Right lung (tissue), 5 donors: ENCODE measurements around the gene TPRN. TPM values are rescaled to one million over a fixed set of nuclear protein-coding genes. Genes with fewer than 3 reads are reported as not detected.

Experiments used
- DNase-seq, 2 donors: peaks; one replicate each; pipeline ENCODE4 v3.0.0-alpha.2; 2013
- polyA plus RNA-seq, 5 donors: library from polyadenylated mRNA; unstranded; fragments of 120-200 nt; gene quantifications; one replicate each; pipeline versions ENCODE4 v1.2.1 to v1.2.3, GENCODE V29; 2013; ENCODE audit warnings: inconsistent platforms in 1 of 5, low replicate concordance in 1 of 5; ENCODE audit not compliant: insufficient read length in 5 of 5, insufficient read depth in 1 of 5

Gene TPRN
- polyA plus RNA-seq, 5 donors = 5.9 to 12.1 (median 7.6) TPM

DNA sequence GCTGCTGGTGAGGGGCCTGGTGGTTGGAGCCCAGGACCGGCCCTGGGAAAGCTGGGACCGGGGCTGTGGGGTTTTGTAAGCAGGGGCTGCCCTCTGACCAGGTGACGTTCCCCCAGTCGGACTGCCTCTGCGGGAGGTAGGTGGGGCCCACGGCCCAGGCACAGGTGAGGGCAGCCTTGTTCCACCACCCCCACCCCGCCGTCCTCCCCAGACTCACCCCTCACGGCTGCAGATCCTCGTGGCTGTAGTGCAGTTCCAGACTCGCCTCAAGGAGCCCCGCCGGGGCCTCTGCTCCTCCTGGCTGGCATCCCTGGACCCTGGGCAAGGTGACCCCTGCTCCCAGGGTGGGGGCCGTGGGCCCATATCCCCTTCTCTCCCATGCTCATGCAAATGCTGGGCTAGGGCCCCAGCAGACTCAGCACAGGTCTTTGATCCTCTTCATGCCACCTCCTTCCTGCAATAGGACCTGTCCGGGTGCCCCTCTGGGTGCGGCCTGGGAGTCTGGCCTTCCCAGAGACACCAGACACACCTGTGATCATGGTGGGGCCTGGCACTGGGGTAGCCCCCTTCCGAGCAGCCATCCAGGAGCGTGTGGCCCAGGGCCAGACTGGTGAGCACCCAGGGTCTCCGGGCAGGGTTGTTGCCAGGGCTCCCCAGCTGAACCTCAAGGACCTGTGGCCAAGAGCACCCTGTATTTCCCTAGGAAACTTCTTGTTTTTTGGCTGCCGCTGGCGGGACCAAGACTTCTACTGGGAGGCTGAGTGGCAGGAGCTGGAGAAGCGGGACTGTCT, 14.8 kb upstream of the TPRN start:
- no peak for DNase-seq

DNA sequence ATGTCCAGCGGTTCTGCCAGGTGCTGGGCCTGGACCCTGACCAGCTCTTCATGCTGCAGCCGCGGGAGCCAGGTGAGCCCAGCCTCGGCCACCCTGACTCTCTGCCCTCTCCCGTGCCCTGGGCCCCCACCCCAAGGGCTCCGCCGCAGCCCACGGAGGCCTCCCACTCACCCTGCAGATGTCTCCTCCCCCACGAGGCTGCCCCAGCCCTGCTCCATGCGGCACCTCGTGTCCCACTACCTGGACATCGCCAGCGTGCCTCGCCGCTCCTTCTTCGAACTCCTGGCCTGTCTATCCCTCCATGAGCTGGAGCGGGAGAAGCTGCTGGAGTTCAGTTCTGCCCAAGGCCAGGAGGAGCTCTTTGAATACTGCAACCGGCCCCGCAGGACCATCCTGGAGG, 14.1 kb upstream of the TPRN start:
- no peak for DNase-seq

DNA sequence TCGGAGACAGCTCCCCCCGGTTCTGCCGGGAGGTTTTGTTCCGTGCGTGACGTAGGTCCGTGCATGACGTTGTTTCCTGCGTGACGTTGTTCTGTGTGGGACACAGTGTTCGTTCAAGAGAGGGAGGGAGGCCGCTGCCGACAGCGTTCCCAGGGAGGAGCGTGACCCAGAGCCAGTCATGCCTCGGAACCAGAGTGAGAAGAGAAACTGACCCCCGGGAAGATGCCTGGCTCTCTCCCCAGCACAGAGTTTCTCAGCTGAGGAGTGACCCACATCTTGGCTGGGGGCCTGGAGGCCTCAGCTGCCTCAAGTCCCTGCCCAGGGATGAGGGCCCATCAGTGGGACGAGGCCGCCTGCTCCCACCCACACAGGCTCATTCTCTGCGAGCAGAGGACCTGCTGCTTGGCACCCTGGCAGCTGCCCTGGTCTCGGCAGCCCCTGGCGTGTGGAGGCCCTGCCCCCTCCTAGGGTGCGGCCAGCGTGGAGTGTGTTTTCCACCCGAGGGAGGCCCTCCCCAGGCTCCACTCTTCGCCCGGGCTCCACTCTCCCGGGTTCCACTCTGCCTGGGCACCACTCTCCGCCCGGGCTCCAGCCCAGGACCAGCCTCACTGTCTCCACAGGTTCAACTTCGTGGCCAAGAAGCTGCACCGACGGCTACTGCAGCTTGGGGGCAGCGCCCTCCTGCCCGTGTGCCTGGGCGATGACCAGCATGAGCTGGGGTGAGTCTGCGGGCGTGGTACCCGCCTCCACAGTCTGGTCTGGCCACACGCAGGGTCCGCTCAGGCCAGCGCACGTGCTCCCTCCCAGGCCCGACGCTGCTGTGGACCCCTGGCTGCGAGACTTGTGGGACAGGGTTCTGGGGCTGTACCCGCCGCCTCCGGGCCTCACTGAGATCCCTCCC, 12.9 kb upstream of the TPRN start:
- DNase-seq = no peak

DNA sequence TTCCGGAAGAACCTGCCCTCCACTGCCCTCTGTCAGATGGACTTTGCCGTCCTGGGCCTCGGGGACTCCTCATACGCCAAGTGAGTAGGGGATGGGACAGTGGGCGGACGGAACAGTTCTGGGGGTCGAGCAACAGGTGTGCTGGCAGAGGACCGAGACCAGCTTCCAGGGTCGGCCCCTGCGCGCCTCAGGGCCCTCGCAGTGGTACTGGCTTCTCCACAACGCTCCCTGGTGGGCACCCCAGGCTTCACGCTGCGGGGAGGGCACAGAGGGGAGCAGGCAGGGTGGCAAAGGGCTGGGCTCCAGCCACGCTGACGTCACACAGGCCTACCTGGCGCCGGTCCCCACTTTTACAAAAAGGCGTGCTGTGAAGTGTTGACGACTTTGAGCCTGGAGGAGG, 12.0 kb upstream of the TPRN start:
- no peak for DNase-seq

DNA sequence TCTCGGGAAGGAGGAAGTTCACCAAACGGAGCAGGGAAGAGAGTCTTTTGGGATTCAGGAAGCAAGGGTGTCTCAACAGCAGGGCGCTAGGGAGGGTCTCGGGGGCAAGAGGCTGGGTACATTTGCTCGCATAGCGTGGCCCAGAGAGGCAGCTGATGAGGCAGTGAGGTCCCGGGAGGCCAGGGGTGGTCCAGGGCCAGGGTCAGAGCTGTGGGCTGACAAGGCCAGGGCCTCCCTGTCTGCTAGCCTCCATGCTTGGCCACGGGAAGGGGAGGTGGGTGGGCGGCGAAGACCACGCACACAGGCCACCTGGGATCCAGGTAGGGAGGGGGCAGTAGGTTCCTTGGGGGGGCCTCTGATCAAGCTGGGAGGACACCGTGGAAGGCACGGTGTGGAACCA, 11.0 kb upstream of the TPRN start:
- no peak for DNase-seq

DNA sequence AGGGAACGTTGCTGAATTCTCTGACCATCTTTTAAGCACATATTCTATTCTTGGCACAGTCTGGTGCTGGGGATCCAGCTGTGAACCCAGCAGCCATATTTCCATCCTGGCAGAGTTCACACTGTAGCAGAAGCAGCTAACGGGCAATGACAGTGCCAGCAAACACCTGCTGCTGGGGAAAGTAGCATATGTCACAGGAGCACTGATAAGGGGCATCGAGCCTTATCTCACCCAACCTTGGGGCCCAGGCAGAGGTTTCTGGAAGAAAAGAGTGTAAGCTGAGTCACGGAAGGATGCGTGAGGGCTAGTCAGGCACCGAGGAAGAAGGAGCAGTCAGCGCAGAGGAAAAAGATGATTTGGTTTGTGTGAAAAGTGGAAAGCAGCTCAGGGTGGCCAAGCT, 6.1 kb upstream of the TPRN start:
- DNase-seq = no peak

DNA sequence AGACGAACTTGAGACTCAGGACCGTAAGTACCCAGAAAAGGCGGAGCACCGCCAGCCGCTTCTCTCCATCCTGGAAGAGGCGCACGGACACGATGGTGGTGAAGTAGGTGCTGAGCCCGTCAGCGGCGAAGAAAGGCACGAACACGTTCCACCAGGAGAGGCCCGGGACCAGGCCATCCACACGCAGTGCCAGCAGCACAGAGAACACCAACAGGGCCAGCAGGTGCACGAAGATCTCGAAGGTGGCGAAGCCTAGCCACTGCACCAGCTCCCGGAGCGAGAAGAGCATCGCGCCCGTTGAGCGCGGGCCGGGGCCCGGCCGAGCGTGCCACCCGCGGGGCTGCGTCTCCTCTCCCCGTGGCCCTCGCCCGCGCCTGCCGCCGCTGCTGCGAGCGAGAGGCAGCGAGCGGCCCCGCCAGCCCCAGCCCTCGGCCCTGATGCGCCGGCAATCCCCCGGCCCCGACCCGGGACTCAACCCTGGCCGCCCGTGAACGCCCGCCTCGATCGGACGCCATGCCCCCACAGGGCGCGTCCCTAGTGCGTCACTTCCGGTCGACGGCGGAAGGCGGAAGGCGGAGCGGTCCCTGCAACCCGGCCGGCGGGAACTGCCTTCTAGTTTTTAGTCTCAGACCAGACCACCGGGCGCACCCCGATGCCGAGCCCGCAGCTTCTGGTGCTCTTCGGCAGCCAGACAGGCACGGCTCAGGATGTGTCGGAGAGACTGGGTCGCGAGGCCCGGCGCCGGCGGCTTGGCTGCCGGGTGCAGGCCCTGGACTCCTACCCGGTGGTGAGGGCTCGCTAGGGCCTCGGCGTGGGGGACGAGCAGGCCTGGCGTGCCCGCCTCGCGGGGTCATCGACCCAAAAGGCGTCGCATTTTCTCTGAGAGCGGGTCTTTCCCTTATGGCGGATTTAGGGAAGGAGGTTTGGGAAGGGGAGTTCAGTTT, 4.9 kb upstream of the TPRN start, which contains the start of the genes NDOR1 and TMEM203:
TSS of gene NDOR1 (plus strand) at position 575 of the 944 bp plus-strand sequence. CDS start at position 653, 78 bp downstream.
TSS of gene TMEM203 (minus strand) at position 523 of the 944 bp plus-strand sequence. CDS start at position 289, 234 bp downstream.
- peak; percentile 83 to 85 for DNase-seq

DNA sequence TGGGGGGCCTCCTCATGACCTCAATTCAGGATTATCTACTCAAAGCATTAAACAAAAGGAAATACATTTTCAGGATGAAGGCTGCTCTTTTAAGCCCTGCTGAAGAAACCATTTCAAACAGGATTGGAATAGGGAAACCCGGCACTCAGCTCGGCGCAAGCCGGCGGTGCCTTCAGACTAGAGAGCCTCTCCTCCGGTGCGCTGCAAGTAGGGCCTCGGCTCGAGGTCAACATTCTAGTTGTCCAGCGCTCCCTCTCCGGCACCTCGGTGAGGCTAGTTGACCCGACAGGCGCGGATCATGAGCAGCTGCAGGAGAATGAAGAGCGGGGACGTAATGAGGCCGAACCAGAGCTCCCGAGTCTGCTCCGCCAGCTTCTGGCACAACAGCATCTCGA, 4.2 kb upstream of the TPRN start:
- DNase-seq = no peak

DNA sequence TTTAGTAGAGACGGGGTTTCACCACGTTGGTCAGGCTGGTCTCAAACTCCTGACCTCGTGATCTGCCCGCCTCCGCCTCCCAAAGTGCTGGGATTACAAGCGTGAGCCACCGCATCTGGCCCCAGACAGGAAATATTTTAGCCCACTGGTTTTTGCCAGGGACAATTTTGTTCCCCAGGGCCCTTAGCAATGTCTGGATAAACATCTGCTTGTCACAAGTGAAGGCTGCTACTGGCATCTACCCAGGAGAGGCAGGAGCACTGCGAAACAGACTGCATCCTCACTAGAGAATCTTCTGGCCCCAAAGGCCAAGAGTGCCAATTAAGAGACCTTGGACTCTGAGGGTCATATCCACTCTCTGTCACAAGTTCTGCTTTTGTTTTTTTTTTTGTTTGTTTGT, 2.4 kb upstream of the TPRN start:
- no peak for DNase-seq

DNA sequence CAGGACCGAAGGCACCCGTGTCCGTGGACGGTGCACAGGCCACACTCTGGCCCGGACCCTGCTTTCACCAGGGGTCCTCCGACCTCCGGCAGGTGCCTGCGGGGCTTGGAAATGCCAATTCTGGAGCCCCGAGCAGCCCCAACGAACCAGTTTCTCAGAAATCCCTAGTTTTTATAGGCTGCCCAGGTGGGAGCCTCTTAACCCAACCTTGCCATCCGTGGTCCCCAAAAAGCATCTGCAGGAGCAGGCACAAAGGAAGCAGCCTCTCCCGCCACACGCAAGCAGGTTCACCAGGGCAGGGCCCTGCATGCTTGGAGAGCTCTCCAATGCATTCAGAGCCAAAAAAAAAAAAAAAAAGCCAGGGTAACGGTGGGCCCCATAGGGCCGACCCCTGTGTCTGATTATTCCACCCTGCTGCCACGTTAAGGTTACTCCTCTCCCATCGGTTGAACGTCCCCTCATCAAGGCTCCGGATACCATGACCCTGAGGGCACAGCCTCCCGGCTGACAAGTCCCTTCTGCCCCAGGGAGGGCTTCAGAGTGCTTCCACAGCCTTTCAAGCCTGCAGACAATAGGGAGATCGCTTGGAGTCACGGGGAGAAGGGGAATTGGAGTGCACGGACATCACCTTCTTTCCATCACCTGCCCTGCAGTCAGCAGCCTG, 796 bp upstream of the TPRN start:
- no peak for DNase-seq

DNA sequence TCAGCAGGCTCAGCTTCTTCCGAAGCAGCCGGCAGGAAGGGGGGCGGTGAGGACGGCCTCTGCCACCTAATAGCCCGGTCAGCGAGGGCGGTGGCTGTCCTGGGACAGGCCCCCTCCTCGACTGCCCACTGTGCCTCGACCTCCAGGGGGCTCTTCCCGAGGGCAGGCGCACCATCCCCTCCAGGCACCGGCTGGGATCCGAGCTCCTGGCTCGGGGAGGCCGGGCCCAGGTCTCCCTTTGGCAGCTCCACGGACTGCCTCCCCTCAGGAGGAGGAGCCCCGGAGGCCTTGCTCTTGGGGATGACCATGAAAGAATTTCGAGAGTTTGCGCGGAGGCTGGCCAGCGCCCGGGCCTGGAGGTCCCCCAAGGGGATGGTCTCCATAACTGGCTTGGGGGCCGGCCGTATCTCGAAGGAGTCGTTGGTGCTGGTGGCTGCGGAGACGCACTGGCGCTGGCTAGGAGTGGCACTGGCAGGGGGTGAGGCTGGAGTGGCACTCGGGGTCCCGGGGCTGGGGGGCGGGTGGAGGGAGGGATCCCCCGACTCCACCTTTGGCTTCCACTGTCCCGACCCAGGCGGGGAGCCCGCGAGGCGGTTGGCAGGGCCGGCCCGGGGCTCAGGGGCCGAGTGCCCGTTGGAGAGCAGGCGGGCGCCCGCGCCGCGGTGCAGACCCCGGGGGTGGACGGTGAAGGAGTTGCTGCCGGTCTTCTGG, 975 bp downstream of the TPRN start:
- no peak for DNase-seq

DNA sequence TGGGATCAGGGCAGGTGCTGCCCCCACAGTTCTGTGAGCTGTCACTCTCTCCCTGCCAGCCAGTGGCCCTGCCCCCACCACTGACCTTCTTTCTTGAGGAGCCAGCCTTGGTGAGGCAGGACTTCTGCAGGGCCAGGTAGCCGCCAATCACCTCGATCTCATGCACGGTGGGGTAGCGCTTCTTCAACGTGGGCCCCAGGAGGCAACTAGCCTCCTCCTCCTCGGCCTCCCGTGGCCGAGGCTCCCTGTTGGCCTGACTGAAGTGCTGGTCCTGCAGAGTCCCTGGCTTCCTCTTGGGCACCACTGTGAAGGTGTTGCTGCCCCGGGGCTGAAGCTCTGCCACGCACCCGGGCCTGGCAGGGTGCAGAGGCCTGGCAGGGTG, 1.6 kb downstream of the TPRN start:
- DNase-seq = no peak

DNA sequence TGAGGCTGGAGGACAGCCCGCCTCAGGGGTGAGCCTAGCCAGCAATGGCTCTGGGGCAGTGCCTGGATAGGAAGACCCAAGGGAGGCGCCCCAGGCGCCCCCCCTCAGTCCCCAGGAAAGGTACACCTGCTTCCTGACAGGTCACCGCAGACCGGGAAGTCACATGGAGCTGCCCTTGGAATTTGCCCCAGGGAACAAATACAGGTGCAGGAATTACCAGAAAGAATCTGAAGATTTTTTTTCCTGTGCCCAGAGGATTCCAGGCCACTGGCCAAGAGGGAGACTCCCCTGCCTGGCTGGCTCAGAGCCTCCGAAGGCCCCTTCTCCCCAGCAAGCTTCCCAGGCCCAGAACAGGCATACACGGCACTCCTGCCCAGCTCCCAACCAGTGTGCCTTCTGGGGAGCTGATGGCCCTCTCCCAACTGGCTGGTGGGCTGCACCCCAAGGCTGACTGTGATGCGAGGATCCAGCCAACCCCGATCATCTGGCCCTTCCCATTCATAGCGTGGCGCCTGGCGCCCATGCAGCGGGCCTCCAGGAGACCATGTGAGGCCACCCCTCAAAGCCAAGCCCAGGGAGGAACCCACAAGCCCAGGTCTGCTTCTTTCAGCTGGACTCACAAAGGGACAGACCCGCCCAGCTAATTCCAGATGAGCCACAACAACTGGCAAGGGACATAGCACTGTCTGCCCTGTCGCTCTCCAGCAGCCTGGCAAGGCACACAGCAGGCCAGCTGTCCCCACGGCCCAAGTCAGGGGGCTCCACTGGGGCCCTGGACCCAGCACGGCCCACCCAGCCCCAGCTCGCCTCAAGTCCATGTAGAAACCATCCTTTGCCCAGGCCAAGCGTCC, 2.3 kb downstream of the TPRN start:
- no peak for DNase-seq

DNA sequence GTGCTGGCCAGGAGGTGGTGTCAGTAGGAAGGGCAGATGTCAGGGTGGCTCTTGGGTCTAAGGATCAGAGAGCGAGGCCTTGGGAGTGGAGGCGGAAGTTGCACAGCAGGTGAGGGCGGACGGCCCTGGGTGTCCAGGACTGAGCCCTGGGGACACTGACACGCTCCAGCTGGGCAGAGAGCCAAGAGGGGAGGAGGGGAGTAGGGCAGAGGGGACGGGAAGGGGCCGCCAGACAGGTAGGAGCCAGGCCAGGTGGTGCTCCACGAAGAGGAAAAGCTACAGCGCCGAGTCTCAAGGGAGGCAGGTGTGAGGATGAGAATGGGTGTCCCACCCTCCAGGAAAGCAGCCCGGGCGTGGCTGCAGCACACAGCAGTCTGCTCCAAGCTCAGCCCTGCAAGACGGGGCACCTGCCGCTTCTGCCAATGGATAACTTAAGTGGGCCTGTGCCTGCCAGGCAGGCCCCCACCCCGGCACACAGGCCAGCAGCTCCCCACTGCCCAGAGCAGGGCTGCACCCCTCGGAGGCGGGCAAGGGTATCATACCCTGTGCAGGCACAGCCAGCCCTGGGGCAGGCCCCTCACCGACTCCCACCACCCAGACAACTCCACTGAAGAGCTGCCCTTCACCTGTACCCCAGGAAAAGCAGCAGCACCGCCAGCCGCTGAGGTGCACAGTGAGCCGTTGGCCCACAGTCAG, 4.9 kb downstream of the TPRN start:
- DNase-seq = no peak

DNA sequence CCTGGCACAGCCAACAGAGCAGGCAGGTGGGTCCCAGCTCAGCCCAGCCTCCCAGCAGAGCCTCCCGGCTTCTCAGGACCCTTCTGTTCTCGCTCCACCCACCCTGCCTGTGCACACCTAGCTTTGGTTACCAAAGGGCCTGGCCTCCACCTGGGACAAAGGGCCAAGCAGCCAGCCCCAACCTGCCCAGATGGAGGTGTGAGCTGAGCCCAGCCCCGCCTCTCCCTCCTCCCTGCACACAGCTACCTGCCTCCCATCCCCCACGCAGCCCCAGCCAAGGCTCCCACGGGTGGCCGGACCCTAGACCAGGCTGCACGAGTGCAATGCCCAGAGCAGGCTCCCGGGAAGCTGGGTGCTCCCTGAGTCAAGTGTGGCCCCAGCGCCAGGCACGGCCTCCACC, 5.6 kb downstream of the TPRN start:
- no peak for DNase-seq

DNA sequence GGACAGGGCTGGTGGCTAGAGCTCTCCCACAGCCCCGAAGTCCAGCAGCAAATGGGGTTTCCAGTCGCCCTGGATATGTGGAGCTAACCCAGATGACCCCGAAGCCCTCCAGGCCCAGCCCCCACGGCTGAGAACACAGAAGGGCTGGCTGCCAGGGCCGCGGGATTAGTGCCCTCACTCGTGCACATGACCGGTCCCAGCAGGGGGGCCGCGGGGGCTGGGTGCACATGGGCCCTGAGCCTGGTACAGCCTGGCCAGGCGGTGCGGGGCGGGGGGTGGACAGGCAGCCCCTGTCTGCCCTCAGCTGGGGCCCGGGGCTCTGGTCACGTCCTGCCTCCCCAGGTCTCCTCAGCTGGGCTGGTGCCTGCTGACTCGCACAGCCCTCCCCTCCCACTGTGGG, 6.2 kb downstream of the TPRN start:
- DNase-seq = no peak

DNA sequence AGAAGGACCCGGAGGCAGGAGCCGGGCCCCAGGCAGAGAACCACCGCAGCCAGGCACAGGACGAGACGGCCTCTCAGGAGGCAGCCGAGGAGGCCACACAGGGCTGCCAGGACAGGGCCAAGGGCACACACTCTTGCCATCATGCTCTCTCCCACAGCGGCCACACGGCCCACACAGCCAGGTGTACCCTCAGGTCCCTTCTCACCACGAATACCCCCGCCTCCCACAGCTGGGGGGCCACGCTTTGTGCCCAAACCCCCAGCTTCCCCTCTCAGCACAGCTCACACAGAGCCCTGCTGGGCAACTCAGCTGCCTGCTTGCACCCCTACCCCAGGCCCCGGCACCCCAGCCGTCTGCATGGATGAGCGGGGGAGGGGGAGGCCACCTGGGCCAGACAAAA, 6.8 kb downstream of the TPRN start:
- no peak for DNase-seq

DNA sequence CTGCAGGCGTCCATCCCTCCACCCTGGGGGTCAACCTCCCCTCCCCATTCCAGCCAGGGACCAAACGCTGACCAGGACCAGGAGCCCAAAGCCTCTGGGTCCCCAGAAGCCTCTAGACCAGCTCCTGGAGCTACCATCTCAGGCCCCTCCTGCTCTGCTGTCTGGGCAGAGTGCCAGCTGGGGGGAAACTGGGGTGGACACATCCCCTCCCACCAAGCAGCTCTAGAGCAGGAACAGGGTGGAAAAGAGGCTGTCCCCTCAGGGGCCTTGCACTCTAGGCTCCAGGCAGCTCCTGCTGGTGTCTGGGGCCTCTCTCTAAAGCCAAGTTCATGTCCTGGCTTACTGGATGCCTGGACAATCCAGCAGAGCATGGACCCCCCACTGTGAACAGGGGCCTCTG, 7.7 kb downstream of the TPRN start:
- no peak for DNase-seq

DNA sequence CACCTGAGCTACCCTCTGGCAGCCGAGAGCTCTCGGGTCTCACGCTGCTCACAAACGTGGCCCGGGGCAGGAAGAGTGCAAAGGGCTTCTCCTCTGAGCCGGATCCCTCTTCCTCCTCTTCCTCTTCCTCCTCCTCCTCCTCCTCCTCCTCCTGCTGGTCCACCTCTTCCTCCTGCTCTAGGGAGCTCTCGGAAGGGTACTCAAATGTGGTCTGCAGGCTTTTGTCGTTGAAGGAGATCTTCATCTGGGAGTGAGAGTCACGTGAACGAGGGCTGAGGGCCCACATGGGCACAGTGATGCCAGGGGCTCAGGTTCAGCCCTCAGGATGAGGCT, 8.1 kb downstream of the TPRN start:
- DNase-seq = no peak
